ENCODE data around the gene KSR1. TPM values are rescaled to one million over a fixed set of nuclear protein-coding genes. Genes with fewer than 3 reads are reported as not detected.

Gene KSR1
- total and polyA plus RNA-seq, 9 of the 15 experiments (the other 6 are each of a cell fraction or from before 2014, with no cell fraction given), result 1.4 to 51.7 (median 18.4) TPM

- TF ChIP-seq NFYB (IDR thresholded peaks at IDR 0.05; ENCODE audit: extremely low read depth, insufficient read length) (no peak), POLR2G (IDR thresholded peaks at IDR 0.05; ENCODE audit: low read depth, low read length) (no peak), THRAP3 (IDR thresholded peaks at IDR 0.05; ENCODE audit: borderline replicate concordance) (no peak), PHF8 (IDR thresholded peaks at IDR 0.05; ENCODE audit: borderline replicate concordance, low read length) (no peak), FOXM1 (IDR thresholded peaks at IDR 0.05; ENCODE audit: low read depth) (peak; percentile 78), FOXM1 (CRISPR knock-in tag; IDR thresholded peaks at IDR 0.05; ENCODE audit: low read depth) (no peak), KDM4B (IDR thresholded peaks at IDR 0.05; ENCODE audit: borderline replicate concordance in 2 of 2, low read depth in 1 of 2) (no peak), WHSC1 (IDR thresholded peaks at IDR 0.05; ENCODE audit: low read length) (no peak), HMGN3 (IDR thresholded peaks at IDR 0.05; ENCODE audit: borderline replicate concordance, extremely low read depth, insufficient read length, low read depth, low read length) (peak; percentile 22), KAT7 (CRISPR knock-in tag; IDR thresholded peaks at IDR 0.05; ENCODE audit: borderline replicate concordance) (no peak)
- TF ChIP-seq, protein P1, sequence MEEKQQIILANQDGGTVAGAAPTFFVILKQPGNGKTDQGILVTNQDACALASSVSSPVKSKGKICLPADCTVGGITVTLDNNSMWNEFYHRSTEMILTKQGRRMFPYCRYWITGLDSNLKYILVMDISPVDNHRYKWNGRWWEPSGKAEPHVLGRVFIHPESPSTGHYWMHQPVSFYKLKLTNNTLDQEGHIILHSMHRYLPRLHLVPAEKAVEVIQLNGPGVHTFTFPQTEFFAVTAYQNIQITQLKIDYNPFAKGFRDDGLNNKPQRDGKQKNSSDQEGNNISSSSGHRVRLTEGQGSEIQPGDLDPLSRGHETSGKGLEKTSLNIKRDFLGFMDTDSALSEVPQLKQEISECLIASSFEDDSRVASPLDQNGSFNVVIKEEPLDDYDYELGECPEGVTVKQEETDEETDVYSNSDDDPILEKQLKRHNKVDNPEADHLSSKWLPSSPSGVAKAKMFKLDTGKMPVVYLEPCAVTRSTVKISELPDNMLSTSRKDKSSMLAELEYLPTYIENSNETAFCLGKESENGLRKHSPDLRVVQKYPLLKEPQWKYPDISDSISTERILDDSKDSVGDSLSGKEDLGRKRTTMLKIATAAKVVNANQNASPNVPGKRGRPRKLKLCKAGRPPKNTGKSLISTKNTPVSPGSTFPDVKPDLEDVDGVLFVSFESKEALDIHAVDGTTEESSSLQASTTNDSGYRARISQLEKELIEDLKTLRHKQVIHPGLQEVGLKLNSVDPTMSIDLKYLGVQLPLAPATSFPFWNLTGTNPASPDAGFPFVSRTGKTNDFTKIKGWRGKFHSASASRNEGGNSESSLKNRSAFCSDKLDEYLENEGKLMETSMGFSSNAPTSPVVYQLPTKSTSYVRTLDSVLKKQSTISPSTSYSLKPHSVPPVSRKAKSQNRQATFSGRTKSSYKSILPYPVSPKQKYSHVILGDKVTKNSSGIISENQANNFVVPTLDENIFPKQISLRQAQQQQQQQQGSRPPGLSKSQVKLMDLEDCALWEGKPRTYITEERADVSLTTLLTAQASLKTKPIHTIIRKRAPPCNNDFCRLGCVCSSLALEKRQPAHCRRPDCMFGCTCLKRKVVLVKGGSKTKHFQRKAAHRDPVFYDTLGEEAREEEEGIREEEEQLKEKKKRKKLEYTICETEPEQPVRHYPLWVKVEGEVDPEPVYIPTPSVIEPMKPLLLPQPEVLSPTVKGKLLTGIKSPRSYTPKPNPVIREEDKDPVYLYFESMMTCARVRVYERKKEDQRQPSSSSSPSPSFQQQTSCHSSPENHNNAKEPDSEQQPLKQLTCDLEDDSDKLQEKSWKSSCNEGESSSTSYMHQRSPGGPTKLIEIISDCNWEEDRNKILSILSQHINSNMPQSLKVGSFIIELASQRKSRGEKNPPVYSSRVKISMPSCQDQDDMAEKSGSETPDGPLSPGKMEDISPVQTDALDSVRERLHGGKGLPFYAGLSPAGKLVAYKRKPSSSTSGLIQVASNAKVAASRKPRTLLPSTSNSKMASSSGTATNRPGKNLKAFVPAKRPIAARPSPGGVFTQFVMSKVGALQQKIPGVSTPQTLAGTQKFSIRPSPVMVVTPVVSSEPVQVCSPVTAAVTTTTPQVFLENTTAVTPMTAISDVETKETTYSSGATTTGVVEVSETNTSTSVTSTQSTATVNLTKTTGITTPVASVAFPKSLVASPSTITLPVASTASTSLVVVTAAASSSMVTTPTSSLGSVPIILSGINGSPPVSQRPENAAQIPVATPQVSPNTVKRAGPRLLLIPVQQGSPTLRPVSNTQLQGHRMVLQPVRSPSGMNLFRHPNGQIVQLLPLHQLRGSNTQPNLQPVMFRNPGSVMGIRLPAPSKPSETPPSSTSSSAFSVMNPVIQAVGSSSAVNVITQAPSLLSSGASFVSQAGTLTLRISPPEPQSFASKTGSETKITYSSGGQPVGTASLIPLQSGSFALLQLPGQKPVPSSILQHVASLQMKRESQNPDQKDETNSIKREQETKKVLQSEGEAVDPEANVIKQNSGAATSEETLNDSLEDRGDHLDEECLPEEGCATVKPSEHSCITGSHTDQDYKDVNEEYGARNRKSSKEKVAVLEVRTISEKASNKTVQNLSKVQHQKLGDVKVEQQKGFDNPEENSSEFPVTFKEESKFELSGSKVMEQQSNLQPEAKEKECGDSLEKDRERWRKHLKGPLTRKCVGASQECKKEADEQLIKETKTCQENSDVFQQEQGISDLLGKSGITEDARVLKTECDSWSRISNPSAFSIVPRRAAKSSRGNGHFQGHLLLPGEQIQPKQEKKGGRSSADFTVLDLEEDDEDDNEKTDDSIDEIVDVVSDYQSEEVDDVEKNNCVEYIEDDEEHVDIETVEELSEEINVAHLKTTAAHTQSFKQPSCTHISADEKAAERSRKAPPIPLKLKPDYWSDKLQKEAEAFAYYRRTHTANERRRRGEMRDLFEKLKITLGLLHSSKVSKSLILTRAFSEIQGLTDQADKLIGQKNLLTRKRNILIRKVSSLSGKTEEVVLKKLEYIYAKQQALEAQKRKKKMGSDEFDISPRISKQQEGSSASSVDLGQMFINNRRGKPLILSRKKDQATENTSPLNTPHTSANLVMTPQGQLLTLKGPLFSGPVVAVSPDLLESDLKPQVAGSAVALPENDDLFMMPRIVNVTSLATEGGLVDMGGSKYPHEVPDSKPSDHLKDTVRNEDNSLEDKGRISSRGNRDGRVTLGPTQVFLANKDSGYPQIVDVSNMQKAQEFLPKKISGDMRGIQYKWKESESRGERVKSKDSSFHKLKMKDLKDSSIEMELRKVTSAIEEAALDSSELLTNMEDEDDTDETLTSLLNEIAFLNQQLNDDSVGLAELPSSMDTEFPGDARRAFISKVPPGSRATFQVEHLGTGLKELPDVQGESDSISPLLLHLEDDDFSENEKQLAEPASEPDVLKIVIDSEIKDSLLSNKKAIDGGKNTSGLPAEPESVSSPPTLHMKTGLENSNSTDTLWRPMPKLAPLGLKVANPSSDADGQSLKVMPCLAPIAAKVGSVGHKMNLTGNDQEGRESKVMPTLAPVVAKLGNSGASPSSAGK (IDR thresholded peaks at IDR 0.05), result no peak
- TF ChIP-seq, protein P2, sequence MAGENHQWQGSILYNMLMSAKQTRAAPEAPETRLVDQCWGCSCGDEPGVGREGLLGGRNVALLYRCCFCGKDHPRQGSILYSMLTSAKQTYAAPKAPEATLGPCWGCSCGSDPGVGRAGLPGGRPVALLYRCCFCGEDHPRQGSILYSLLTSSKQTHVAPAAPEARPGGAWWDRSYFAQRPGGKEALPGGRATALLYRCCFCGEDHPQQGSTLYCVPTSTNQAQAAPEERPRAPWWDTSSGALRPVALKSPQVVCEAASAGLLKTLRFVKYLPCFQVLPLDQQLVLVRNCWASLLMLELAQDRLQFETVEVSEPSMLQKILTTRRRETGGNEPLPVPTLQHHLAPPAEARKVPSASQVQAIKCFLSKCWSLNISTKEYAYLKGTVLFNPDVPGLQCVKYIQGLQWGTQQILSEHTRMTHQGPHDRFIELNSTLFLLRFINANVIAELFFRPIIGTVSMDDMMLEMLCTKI (IDR thresholded peaks at IDR 0.05; ENCODE audit: partially characterized antibody), result no peak
- TF ChIP-seq, protein P3, sequence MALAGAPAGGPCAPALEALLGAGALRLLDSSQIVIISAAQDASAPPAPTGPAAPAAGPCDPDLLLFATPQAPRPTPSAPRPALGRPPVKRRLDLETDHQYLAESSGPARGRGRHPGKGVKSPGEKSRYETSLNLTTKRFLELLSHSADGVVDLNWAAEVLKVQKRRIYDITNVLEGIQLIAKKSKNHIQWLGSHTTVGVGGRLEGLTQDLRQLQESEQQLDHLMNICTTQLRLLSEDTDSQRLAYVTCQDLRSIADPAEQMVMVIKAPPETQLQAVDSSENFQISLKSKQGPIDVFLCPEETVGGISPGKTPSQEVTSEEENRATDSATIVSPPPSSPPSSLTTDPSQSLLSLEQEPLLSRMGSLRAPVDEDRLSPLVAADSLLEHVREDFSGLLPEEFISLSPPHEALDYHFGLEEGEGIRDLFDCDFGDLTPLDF (CRISPR knock-in tag; IDR thresholded peaks at IDR 0.05), result no peak
Measured at GRCh38 chr17:27446569-27447301, 9.5 kb upstream of the KSR1 start (continued).
